Measurements from ENCODE around the gene WAS. TPM values are rescaled to one million over a fixed set of nuclear protein-coding genes. Genes with fewer than 3 reads are reported as not detected.

The WAS gene
- total and polyA plus RNA-seq, 2 experiments from 2014 or later = 0.32 to 0.56 TPM

DNA sequence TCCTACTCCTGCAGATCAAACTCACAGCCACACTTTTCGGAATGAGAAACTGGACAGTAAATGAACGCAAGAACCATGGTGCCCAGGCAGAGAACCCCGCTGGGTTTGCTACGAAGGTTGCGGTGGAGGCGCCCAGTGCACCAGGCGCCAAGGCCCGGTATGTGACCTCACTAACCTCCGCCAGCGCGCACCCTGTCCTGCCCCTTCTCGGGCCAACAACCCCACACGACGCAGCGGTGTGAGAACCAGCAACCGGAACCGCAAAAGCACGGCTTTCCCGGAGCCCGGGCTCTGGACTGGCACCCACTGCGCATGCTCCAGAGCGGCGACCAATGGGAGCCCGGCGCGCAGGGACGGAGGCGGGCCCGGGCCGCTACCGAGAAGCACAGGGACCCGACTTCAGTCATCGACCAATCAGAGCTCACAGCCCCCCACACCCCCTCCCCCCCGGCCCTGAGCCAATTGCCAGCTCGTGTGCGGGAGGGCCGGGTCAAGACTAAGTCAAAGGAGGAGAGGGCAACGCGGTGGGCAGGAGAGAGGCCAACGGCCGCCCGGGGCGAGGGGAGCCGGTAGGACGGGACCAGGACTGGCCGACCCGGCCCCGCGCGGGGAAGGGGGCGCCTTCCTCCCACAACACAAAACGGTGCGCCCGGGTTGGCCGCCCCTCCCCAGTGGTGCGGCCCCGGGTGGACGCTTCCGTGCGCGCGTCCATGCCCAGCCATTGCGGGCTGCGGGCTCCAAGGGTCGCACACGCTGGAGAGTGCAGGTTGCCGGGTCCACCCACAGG, 7.3 kb upstream of the WAS start:
- H3F3A ChIP-seq (replicated peaks; ENCODE audit: low read depth) = no peaks in the 10 kb centered on the region
- Mint-ChIP-seq H3K4me1 (peaks cover 5% of the 10 kb centered on the region), H3K4me3 (peak overlapping the region; percentile 92), H3K36me3 (ENCODE audit: low read depth) (no peaks in the 10 kb centered on the region), H3K9me3 (no peaks in the 10 kb centered on the region), H3K27ac (peak overlapping the region; percentile 90; the same call in 1 of the 2 replicates), H3K27me3 (ENCODE audit: insufficient read depth, low read depth, poor library complexity) (peaks cover 12% of the 10 kb centered on the region)
- peak overlapping the region; percentile 84 for H3K4me2 ChIP-seq
- peak overlapping the region; percentile 78 for H3K4me3 ChIP-seq
- H2AFZ ChIP-seq = 0 out of 2 replicates have a peak overlapping the region, but pooled peaks have one; percentile 32
- DNase-seq (ENCODE audit: low spot score) (peak; percentile 86), ATAC-seq (peak; percentile 93)
- no peaks in the 10 kb centered on the region for H3K79me2 ChIP-seq (replicated peaks; ENCODE audit: insufficient read depth)
- H3K9me2 ChIP-seq (ENCODE audit: insufficient read depth) = no peaks in the 10 kb centered on the region
- peak overlapping the region; percentile 66; the same call in 1 of the 2 replicates for H3K27ac ChIP-seq (ENCODE audit: low read depth)
- TF ChIP-seq NANOG (IDR thresholded peaks at IDR 0.05; ENCODE audit: borderline replicate concordance) (no peak), EZH2 (IDR thresholded peaks at IDR 0.05; ENCODE audit: low read depth, unreplicated experiment) (no peak), POLR2AphosphoS5 (IDR thresholded peaks at IDR 0.05; ENCODE audit: low read depth) (peak; percentile 75)
- TF ChIP-seq, protein P1, sequence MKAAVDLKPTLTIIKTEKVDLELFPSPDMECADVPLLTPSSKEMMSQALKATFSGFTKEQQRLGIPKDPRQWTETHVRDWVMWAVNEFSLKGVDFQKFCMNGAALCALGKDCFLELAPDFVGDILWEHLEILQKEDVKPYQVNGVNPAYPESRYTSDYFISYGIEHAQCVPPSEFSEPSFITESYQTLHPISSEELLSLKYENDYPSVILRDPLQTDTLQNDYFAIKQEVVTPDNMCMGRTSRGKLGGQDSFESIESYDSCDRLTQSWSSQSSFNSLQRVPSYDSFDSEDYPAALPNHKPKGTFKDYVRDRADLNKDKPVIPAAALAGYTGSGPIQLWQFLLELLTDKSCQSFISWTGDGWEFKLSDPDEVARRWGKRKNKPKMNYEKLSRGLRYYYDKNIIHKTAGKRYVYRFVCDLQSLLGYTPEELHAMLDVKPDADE (IDR thresholded peaks at IDR 0.05) = 0 out of 2 replicates have a peak, but pooled peaks have one; percentile 23
- H3K36me3 ChIP-seq (ENCODE audit: insufficient read depth) = no peaks in the 10 kb centered on the region
- H3K27me3 ChIP-seq (ENCODE audit: insufficient read depth) = no peaks in the 10 kb centered on the region
- no peaks in the 10 kb centered on the region for H4K20me1 ChIP-seq (replicated peaks; ENCODE audit: insufficient read depth)
- no peaks in the 10 kb centered on the region; the same call in 1 of the 2 replicates for H3K4me1 ChIP-seq (ENCODE audit: insufficient read depth)

DNA sequence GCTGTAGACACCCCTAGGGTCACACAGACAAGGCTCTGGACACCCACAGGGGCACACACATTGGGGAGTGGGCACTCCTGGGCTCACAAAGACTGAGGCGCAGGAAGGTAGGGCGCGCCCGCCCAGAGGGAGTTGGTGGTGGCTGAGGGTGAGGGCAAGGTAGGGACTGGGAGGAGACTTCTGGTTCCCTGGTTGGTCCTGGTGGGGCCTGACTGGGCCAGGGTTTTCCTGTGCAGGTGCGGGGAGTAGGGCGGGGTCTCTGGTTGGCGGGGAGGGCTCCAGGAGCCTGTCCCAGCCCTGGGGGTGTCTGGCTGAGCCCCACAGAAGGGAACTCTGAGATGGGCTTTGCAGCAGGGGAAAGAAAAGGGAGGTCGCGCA, 6.7 kb upstream of the WAS start:
- no peaks in the 10 kb centered on the region for H3K79me2 ChIP-seq (replicated peaks; ENCODE audit: insufficient read depth)
- Mint-ChIP-seq H3K9me3 (no peaks in the 10 kb centered on the region), H3K4me1 (peaks cover 5% of the 10 kb centered on the region), H3K27ac (peak overlapping the region; percentile 74; the same call in 1 of the 2 replicates), H3K36me3 (ENCODE audit: low read depth) (no peaks in the 10 kb centered on the region), H3K27me3 (ENCODE audit: insufficient read depth, low read depth, poor library complexity) (peaks cover 12% of the 10 kb centered on the region), H3K4me3 (peak overlapping the region; percentile 92)
- H3K27ac ChIP-seq (ENCODE audit: low read depth) = peak overlapping the region; percentile 45; the same call in 1 of the 2 replicates
- ATAC-seq (peak; percentile 71), DNase-seq (ENCODE audit: low spot score) (peak; percentile 16)
- H3K4me3 ChIP-seq = peak overlapping the region; percentile 78
- H2AFZ ChIP-seq = 0 out of 2 replicates have a peak overlapping the region, but pooled peaks have one; percentile 32
- no peaks in the 10 kb centered on the region for H4K20me1 ChIP-seq (replicated peaks; ENCODE audit: insufficient read depth)
- H3F3A ChIP-seq (replicated peaks; ENCODE audit: low read depth) = no peaks in the 10 kb centered on the region
- TF ChIP-seq EZH2phosphoT487 (IDR thresholded peaks at IDR 0.05; ENCODE audit: unreplicated experiment) (no peak), POLR2AphosphoS5 (IDR thresholded peaks at IDR 0.05; ENCODE audit: low read depth) (peak; percentile 8; the same call in 1 of the 2 replicates)
- peak overlapping the region; percentile 79 for H3K4me2 ChIP-seq
- no peaks in the 10 kb centered on the region for H3K9me2 ChIP-seq (ENCODE audit: insufficient read depth)
- no peaks in the 10 kb centered on the region; the same call in 1 of the 2 replicates for H3K4me1 ChIP-seq (ENCODE audit: insufficient read depth)
- no peaks in the 10 kb centered on the region for H3K36me3 ChIP-seq (ENCODE audit: insufficient read depth)
- H3K27me3 ChIP-seq (ENCODE audit: insufficient read depth) = no peaks in the 10 kb centered on the region

DNA sequence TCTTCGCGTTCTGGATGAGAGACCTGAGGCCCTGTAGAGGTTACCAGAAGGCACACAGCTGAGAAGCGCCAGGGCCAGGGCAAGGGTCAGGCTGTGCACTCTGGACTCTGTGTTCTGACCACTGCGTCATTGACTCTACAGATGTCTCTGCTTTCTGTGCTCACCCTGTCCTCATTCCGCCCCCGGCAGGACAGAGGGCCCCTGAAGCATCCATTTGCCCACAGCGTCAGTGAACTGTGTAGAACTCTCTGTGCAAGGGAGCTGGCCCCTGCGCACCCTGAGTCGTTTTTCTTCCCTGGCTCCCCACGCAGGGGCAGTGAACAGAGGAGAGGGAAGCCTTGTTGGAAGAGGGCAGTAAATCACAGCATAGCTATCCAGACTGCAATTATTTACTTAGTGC, 6.1 kb upstream of the WAS start:
- no peaks in the 10 kb centered on the region for H3F3A ChIP-seq (replicated peaks; ENCODE audit: low read depth)
- H3K4me1 ChIP-seq (ENCODE audit: insufficient read depth) = no peaks in the 10 kb centered on the region; the same call in 1 of the 2 replicates
- Mint-ChIP-seq H3K36me3 (ENCODE audit: low read depth) (no peaks in the 10 kb centered on the region), H3K4me1 (peaks cover 5% of the 10 kb centered on the region), H3K4me3 (peak overlapping the region; percentile 92), H3K27ac (no peak overlapping the region; the same call in 1 of the 2 replicates), H3K27me3 (ENCODE audit: insufficient read depth, low read depth, poor library complexity) (peaks cover 12% of the 10 kb centered on the region), H3K9me3 (no peaks in the 10 kb centered on the region)
- no peak overlapping the region for H2AFZ ChIP-seq
- H3K9me2 ChIP-seq (ENCODE audit: insufficient read depth) = no peaks in the 10 kb centered on the region
- no peaks in the 10 kb centered on the region for H4K20me1 ChIP-seq (replicated peaks; ENCODE audit: insufficient read depth)
- H3K4me3 ChIP-seq = peak overlapping the region; percentile 78
- H3K4me2 ChIP-seq = peak overlapping the region; percentile 79
- DNase-seq (ENCODE audit: low spot score) = no peak
- H3K27me3 ChIP-seq (ENCODE audit: insufficient read depth) = no peaks in the 10 kb centered on the region
- no peaks in the 10 kb centered on the region for H3K79me2 ChIP-seq (replicated peaks; ENCODE audit: insufficient read depth)
- no peak for ATAC-seq
- no peaks in the 10 kb centered on the region for H3K36me3 ChIP-seq (ENCODE audit: insufficient read depth)
- no peak overlapping the region for H3K27ac ChIP-seq (ENCODE audit: low read depth)
- TF ChIP-seq, protein P2, sequence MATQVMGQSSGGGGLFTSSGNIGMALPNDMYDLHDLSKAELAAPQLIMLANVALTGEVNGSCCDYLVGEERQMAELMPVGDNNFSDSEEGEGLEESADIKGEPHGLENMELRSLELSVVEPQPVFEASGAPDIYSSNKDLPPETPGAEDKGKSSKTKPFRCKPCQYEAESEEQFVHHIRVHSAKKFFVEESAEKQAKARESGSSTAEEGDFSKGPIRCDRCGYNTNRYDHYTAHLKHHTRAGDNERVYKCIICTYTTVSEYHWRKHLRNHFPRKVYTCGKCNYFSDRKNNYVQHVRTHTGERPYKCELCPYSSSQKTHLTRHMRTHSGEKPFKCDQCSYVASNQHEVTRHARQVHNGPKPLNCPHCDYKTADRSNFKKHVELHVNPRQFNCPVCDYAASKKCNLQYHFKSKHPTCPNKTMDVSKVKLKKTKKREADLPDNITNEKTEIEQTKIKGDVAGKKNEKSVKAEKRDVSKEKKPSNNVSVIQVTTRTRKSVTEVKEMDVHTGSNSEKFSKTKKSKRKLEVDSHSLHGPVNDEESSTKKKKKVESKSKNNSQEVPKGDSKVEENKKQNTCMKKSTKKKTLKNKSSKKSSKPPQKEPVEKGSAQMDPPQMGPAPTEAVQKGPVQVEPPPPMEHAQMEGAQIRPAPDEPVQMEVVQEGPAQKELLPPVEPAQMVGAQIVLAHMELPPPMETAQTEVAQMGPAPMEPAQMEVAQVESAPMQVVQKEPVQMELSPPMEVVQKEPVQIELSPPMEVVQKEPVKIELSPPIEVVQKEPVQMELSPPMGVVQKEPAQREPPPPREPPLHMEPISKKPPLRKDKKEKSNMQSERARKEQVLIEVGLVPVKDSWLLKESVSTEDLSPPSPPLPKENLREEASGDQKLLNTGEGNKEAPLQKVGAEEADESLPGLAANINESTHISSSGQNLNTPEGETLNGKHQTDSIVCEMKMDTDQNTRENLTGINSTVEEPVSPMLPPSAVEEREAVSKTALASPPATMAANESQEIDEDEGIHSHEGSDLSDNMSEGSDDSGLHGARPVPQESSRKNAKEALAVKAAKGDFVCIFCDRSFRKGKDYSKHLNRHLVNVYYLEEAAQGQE (IDR thresholded peaks at IDR 0.05; ENCODE audit: unreplicated experiment) = no peak
- TF ChIP-seq CREB1 (CRISPR knock-in tag; IDR thresholded peaks at IDR 0.05; ENCODE audit: low read depth) (no peak), STAT1 (IDR thresholded peaks at IDR 0.05; ENCODE audit: unreplicated experiment) (no peak), NANOG (IDR thresholded peaks at IDR 0.05; ENCODE audit: borderline replicate concordance) (no peak)
- TF ChIP-seq, protein P1 (IDR thresholded peaks at IDR 0.05) = no peak
